HG02610 (cell line): ENCODE results near the gene MICAL3.
A peak's percentile ranks its signal among the peaks of the same experiment; 100 is the strongest.

Source experiments
- ATAC-seq: cut with Tn5 transposase; IDR thresholded peaks from one replicate; pipeline ENCODE4 v1.9.1; 2021; ENCODE audit warnings: mild to moderate bottlenecking, moderate library complexity; ENCODE audit not compliant: unreplicated experiment

MICAL3 gene

DNA sequence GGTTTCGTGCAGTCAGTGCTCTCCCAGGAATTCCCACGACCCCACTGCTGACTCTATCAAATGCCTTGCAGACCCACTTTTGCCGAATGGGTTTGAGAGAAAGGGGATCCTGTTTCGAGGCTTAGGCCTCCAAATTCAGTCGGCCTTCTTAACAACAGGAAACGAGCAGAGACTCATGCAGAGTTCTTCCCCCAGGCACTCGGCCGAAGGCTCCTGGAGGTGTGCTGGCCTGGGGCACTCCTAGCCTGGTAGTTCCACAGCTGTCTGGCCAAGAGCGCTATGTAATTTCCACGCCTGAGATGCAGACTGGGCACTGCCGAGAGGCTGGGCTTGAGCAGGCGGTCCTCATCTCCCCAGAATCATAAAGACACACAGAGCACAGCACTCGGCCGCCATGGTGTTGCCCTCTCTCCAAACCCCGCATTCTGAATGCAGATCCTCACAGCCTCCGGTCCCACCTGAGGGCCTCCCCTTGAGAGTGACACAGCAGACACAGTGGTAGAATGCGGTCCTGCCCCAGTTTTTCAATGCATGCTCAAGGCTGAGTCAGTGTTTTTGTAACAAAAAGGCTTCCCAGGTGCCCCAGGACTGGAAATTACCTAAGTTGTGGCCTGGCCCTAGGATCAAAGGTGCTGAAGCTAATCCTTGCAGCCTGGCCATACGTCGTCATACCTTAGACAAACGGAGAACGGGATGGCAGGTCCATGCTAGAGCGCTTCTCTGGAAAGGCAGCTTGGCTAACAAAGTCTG lies 219.9 kb downstream of the MICAL3 start:
- no peak for ATAC-seq

DNA sequence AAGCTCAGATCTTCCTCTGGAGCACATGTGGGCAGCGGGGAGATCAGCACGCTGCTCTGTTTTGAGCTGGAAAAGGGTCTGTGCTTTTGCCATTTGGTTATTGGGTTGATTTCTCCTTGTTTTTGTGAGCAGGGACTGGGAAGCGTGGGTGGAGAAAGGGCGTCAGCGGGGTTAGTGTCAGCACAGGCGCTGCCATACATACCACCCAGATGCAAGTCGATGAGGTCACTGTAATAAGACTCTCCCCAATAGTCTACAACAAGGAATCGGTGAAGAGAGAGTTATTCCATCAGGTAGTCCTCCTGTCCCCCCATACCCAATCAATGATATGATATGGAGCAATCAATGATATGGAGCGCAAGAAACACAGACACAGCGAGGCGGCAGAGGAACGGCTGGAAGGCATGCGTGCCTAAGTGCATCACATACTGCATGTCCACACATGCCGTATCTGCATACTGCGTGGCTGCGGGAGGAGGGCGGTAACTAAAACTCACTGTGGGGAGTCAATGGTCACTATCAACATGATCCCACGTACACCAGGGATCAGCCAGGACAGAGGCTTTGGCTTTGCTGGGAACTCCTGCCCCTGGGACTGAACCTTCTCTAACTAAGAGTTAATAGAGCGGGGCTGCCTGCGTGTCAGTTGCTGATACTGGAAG lies 220.6 kb downstream of the MICAL3 start:
- ATAC-seq, result no peak

DNA sequence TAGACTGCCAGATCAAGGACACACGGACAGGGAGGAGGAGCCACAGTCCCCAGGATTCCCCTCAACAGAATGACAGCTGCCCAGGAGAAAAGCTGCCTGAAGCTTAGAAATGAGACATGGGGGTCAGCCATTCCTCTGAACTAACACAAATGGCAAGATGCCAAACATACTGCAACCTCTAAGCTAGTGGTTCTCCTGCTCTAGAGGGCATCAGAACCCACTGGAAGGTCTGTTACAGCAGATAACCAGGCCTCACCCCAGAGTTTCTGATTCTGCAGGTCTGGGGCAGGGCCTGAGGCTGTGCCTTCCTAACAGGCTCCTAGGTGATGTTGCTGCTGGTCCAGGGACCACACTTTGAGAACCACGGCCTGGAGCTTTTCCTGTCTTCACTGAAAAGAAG lies 221.5 kb downstream of the MICAL3 start:
- no peak for ATAC-seq

DNA sequence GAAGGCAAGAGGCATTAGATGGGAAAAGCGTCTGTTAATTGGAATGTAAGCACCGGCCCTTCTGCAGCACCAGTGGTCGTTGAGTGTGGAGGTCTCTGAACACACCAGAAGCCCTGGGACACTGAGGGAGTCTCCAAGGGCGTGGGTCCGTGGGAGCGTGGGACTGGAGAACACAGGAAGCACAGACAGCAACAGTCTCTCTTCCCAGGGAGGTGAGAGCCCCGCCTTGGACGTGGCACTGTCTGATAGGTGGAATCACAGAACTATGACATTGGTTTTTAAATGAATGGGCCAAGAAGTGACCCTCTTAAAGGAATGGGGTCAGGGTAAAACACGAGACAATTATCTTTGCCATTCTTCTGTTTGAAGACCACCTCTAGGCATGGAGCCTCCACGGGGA lies 221.9 kb downstream of the MICAL3 start:
- ATAC-seq, result no peak

DNA sequence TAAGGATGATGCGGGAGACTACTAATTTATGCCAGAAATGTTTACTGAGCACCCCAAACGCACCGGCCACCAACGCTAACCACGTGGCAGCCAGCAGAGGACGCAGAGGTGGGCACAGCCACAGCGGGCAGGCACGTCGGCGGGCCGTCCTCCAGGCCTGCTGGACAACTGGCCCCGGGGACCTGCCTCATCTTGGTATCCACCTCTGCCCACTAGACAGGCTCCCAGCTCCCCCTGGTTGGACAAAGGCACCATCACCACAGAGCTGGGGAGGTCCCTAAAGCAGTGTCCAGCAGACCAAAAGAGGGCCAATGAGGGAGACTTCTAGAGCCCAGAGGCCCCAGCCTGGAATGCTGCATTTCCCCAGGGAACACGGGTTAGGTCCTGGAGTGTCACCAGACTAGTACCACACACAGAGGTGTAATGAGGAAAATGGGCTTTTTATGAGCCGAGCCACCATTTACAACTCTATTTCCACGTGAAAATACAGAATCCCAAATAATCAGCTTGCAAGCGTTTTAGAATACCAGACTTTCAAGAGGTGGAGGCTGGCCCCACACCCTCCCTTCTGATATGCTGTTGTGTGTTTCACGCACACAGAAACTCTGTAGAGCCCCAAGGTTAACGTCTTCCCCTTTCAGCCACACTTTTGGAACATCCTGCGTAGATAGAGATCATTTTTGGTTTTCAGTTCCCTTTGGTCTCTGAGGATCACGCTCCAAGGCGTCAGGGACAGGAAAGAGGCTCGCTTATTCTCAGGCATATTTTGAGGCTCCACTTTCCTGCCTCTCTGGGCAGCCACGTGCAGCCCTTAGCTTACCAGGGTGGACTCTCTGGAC lies 226.4 kb downstream of the MICAL3 start:
- ATAC-seq, result peak; percentile 45

DNA sequence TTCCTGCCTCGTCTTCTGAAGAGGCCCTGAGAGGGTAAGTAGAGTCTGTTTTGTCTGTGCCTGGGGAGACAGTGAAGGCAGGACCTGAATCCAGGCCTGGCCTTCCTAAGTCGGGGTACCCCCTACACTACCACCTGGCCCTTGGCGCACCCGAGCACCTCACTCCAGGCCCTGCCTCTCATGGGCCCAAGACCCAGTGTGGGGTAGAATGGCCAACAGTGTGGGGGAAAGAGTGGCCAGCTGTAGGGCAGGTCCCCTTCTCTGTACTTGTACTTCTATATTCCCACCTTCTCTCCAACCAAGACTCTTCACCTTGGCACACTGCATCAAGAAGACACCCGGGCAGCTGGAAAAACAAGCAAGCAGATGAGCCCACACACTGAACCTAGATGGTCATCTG lies 227.7 kb downstream of the MICAL3 start:
- no peak for ATAC-seq

DNA sequence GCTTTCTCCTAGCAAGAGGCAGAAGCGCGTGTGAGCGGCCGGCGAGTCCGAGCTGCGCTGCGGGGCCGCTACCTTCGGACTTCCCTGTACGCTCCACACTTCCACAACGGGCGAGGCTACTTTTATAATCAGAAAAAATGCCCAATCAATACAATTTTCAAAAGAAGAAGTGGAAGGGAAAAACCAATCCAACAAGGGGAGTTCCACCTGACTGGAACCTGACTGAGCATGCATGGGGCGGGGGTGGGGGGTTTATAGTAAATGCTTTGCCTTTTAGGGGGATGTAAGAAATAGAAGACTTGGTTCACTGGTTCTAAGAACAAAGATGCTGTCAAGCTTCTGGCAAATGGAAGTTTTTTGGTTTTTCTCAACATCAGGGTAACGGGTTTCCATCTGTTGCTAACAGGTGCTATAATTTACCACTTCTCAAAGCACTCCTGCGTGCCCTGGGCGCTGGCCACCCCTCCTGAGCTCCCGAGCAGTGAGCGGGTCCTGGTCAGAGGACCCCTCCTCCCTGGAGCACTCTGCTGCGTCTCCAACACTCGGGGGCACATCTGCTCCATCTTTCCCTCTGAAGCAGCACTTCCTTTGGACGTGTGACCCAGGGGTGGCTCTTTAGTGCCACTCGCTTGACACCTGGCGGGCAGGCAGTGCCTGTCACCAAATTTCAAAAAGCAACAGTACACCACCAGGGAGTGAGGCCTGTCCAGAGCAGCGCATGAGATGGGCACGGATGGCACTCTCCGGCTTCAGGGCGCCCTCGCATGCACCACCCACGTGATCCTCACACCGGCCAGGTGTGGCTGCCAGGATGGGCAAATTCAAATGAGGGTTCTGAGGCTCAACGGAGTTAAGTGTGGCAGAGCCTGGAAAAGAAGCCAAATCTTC lies 228.5 kb downstream of the MICAL3 start:
- ATAC-seq, result no peak

DNA sequence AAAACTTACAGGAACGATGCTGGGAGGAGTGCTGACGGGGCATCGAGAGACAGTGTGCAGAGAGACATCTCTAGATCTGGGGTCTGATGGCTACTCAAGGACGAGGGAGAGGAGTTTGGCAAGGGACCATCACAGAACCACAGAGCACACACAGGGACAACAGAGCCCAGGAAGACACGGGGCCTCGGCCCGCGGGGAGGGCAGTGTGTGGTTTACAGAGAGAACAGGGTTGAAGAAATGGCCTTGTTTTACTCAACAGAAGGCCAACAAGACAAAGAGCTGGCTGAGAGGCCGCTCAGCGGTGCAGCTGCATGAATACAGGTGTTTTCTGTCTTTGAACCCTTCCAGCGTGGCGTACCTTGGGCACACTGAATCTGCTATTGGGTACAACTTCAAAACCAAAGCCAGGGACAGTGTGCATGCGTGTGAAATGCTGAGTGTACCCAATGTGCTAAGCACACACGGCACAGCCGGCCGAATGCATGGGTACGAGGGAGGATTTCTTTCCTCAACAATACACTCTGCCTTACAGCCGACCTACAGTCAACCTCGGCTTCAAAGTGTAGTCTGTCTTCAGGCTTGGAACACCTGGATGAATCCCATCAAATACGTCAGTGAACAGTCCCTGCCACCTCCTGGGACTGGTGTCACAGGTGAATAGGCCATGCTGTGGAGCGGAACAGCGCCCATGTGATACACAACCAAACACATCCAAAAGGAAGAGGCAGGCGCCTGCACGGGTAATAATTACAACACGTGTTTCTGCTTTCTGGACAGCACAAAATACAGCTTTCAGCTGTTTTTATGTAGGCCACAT lies 229.4 kb downstream of the MICAL3 start:
- ATAC-seq, result no peak

DNA sequence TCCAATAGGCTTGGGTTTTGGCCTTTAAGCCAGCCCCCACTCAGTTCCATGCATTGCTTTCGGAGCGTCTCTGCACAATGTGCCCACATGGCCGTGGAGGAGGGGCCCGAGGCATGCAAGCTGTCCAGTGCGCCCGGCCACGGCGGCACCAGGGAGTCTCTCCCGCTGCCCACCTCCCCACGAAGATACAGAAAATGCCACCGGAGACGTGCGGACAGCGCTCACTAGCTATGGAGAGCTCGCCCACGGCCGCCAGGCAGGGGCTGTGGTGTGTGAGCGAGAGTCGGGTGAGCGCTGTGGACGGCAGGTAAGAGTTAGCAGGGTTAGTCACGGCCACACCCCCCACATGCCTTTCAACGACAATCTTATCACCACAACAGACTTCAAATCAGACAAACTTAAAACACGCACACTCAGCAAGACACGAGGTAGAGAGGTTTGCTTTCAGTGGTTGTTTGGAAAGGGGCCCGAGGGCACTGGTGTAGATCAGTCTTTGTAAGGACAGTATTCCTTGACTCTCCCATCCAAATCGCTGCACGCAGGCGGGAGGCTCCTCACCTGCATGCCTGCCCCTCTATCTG lies 231.4 kb downstream of the MICAL3 start:
- no peak for ATAC-seq

DNA sequence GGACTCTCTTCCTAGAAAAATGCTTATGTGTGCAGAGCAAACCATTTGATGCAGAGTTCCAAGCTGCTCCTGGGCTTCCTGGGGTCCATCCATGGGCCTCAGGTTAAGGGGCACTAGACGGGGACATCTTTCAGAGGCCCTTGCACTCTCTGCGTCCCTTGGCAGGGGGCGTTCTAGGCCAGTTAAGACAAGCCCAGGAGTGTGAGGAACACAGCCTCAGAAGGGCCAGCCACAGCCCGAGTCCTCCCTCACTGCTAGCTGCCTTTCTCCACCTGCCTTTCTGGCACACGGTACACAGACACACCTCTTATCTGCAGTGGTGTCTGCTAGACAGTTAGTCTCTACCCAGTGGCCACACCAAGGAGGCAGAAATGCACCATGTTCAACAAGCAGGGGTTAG lies 232.1 kb downstream of the MICAL3 start:
- ATAC-seq, result no peak

DNA sequence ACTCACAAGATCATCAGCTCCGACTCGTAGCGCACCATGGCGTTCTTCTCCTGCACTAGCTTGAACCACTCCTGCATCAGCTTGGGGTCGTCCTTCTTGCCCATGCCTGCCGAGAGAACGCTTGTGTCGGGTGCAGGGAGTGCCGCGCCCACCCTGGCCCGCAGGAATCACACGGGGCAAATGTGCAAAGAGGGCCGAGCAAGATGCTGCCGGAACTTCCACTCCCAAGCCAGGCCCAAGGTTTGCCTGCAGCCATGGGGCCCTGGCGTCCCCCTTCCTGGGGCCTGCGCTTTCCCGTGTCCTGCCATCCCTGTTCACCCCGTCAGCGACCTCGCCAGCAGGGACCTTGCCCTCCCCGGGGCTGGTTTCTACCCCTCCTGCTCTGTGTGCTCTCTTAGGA lies 233.2 kb downstream of the MICAL3 start:
- no peak for ATAC-seq

DNA sequence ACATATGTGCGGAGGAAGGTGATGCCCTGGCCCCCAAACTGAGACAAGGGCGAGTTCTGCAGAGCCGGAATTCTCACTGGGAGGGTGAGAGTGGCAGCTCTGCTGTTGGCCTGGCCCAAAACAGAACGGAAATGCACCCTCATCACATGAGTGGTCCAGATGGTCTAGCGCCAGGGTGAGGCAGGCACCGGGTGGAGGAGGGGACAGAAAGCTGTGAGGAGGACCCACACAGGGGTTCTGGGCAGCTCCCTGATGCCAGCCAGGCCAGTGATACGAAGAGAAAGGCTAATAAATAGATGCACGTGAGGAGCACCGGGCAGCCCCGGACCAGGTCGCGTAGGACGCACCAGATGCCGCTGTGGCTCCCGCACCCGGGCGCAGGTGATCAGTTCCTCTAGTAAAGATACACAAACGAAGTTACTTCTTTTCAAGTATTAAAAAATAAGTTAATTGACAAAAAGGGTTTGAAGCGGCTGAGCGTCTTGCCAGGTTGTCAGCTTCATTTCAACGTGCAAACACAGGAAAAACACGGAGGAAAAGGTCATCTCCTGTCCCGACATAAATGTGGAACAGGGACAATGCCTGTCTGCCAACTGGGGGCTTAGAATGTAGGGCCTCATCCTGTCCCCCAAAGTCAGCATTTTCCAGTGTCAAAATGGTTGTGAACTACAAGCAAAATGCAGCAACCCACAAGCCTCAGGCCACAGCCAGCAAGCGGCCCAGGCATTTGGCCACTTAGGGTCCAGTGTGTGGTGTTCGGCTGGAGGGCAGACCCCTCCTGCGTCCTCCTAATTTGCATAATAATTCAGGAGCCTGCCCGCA lies 234.8 kb downstream of the MICAL3 start:
- ATAC-seq, result no peak

DNA sequence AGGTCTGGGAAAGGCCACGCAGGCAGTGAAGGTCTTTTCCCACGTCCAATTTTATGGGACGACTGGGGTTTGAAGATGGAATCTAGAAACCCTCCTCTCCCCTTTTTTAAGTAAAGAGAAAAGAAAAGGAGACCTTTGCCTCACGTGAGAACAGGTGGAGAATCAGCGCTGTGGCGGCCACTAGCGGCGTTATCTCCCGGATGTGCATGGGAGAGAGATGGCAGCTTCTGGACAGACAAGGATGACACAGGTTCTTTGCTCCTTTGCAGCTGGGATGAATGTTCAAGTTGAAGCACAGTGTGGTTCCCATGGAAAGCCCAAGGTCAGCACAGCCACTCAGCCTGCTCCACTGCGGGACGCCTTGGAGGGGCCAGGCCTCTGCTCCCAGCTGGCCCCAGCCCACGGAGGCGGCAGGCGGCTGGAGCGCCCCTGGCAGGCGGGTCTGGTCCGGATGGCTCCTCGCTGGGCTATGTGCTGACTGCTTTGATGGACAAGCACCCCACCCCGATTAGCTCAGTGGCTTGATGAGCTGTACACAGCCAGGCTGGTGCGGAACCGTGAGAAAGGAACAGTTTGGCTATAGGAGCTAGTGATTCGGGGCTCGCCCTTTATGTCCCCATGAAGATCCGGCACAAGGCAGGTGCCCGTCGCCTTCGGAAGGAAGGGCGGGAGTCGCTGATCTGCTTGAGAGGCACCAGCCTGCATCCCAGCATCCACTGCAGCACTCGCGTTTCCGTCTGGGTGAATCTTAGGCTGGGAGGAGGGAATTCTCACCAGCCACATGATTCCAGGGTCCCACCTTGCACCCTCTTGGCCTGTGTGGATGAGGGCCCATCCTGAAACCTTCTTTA lies 235.6 kb downstream of the MICAL3 start:
- ATAC-seq, result no peak

DNA sequence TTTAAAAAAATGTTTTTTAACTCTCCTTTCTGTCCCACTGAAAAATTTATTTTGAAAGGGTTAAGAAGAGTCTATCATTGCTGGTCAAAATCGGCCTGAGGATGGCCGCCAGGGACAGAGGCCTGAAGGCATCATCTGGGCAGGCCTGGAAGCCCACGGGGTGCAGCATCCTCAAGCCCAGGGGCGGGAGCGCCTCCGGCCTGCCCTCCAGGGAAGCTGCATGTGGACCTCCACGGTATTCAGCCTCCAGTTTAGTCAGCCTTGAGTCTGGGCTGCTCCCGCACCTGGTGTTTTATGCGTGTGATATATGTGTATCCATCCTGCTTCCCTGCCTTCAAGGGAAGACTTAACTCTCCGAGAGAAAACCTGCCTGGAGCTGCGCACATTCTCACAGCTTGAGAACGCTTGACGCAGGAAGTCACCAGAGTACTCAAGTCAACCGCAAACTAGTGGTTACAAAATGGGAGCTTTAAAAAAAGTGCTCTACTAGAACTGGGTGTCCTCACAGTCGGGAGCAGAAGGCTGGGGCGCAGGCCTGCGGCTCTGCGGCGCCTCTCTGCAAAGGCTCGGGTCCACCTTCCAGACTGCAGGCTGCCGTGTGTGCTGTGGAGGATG lies 236.5 kb downstream of the MICAL3 start:
- ATAC-seq, result no peak

DNA sequence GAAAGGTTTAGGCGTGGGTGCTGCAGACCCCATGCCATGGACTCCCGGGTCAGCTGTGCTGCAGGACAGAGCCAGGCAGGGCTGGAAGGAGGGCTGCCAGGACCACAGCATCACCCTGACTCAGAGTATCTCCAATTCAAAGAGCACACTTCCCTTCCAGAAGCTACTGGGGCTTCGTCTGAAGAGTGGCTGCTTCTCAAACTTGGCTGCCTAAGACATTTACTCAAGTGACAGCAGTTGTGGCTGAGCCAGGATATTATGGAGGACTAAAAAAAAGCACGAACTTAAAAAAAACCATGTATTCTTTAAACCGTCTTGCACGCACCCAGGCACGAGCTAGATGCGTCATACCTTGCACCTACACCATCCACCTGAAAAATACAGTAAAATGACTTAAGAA lies 237.1 kb downstream of the MICAL3 start:
- ATAC-seq, result no peak

DNA sequence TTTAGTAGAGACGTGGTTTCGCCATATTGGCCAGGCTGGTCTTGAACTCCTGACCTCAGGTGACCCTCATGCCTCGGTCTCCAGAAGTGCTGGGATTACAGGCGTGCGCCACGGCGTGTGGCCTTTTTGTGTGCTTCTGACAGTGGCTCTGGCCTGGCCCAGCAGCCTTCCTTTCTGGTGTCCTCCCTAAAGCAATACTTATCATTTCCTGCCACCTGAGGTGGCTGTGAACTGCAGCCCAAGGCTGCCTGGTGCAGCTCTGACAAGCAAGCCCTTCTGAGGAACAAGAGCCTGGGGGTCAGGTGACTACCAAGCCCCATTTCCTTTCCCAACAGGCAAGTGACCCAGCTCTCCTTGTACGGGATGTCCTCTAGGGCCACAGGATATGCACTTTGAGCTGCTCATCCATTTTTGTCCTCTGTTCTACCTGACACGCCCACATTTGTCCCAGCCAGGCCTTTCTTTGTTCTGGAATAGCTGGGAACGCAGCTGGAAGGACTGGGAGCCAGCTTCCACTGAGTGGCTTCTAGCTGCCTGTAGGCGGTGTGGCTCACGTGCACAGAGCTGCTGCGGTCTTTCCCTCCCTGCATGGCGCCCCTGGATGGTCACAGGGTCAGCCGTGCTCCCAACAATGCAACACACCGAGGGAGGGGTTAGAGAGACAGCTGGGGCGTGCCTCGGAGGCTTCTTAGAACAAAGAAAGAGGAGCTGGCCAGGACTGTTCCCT lies 237.8 kb downstream of the MICAL3 start:
- ATAC-seq, result no peak
